ENCODE measurements around the gene DHRS7. TPM values are rescaled to one million over a fixed set of nuclear protein-coding genes. Genes with fewer than 3 reads are reported as not detected.
"Not testable (repeated sequence)": the region's sequence is repeated elsewhere in the genome, so short reads cannot be mapped to it uniquely, and the experiment has no call there.

DHRS7 gene
- total RNA-seq, 1 donor from 2014 or later: 123 TPM

DNA sequence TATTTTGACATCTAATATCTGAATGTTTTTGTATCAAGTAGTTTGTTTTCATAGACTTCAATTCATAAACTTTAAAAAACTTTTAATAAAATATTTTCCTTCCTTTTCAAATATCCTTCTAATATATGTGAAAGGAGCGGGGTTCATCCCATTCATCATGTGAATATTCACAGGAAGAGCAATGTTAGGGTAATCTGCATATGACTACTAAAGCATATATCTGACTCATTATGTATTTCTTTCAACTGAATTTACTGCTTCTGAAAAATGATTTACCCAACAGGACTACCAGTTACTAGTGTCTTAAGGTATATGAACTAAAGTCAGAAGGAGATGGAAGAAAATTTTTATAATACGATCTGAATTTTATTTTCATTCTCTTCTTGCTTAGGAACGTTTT lies 30.5 kb downstream of the DHRS7 start:
- DNase-seq (ENCODE audit: low read depth in 2 of 2): no peak

DNA sequence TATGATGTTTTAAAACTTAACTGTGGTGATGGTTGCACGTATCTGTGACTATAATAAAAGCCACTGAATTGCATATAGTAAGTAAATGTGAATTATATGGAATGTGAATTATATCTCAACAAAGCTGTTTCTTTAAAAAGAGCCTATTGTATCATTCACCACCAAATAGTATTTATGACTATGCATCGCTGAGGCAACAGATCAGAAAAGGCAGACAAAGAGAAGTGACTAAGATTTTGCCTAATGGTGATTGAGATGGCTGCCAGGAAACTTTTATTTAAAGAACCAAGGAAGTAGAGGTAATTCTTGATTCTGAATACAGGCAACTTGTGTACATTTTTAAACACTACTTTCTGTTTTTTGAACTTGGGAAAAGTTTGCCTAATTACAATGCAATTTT lies 31.7 kb downstream of the DHRS7 start:
- DNase-seq (ENCODE audit: low read depth in 2 of 2): no peak

DNA sequence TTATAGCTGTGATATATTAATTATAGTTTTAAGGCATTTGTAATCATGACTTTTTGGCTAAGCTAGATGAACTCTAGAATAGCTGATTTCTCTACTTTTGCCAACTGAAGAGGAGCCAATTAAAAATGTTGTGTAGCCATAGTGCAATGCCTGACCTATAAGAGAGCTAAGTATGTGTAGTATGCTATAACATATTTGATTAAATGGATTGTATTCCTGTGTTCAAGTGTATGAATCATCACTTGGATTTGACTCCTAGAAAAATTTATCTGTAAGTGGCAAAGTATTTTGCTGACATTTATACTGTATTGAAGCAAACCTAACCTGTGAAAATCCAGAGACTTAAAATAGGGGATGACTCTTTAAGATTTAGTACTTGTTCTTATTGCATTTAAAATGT lies 39.3 kb downstream of the DHRS7 start:
- DNase-seq (ENCODE audit: low read depth in 2 of 2): no peak

GRCh38 chr14:60116181-60116580 lies 49.0 kb downstream of the DHRS7 start:
- no peak for DNase-seq (ENCODE audit: low read depth in 2 of 2)

GRCh38 chr14:60114881-60115280 lies 50.3 kb downstream of the DHRS7 start:
- DNase-seq (ENCODE audit: low read depth in 2 of 2): no peak

DNA sequence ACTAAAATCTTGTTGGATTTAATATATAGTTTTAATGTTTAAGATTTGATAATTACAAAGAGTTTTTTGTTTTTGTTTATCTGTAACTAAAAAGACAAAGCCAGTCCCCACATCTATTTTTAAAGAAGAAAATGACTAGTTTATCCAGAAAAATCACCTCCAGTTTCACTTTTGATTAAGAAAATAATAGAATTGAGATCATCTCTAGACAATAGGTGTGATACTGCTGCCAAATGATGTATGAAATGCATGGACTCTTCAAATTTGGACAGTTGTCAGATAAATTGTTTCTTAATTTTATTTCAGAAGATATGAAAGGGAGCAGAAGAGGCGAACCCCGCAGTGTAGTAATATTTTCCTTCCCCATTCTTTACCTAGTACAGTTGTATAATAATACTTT lies 53.5 kb downstream of the DHRS7 start:
- DNase-seq (ENCODE audit: low read depth in 2 of 2): no peak

DNA sequence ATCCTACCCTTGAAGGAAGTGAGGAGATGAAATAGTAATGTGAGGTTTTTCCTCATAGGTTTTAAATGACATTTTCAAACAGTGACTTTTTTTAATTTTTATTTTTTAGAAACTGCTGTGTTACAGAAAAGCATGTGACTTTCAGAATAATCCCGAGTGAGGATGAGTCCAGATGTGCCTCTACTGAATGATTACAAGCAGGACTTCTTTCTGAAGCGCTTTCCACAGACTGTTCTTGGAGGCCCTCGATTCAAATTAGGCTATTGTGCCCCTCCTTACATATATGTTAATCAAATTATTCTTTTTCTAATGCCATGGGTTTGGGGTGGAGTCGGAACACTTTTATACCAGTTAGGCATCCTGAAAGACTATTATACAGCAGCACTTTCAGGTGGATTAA lies 57.7 kb downstream of the DHRS7 start:
- no peak for DNase-seq (ENCODE audit: low read depth in 2 of 2)

- peak in 1 of 2 donors; percentile 12 for DNase-seq (ENCODE audit: low read depth in 2 of 2)
These were observed 58.9 kb downstream of the DHRS7 start for GRCh38 chr14:60106339-60106738.

GRCh38 chr14:60102389-60102788 lies 62.8 kb downstream of the DHRS7 start:
- DNase-seq (ENCODE audit: low read depth in 2 of 2): no peak

GRCh38 chr14:60101786-60102185 lies 63.4 kb downstream of the DHRS7 start:
- DNase-seq (ENCODE audit: low read depth in 2 of 2): no peak

DNA sequence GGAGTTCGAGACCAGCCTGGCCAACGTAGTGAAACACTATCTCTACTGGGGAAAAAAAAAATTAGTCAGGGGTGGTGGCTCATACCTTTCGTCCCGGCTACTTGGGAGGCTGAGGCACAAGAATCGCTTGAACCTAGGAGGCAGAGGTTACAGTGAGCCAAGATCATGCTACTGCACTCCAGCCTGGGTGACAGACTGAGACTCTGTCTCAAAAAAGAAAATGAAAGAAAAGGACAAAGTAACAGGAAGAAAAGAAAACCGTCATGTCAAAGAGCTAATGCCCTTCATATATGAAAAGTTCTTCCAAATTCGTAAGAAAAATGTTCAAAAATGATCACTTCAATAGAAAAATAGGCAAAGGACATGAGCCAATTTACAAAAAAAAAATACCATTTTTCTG lies 65.3 kb downstream of the DHRS7 start:
- DNase-seq (ENCODE audit: low read depth in 2 of 2): not testable (repeated sequence)

DNA sequence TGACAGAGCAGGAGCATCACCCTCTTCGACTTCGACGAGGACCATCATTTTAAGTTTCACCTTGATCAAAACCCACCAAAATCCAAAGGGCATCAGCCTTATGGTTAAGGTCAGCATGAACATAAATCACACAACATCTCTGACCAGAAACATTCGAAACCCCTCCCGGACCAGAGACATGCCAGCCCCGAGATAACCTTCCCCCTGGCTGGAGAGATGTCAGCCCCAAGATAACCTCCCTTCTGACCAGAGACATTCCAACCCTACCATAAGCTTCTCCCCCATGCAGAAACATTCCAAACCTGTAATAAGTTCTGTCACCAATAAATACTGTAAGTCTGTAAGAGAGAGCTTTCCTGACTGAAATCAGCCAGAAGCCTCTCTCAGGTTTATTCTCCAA lies 67.2 kb downstream of the DHRS7 start:
- no peak for DNase-seq (ENCODE audit: low read depth in 2 of 2)

GRCh38 chr14:60095781-60096450 lies 69.3 kb downstream of the DHRS7 start:
- DNase-seq (ENCODE audit: low read depth in 2 of 2): peak; percentile 51 to 66

GRCh38 chr14:60095231-60095630 lies 70.0 kb downstream of the DHRS7 start:
- DNase-seq (ENCODE audit: low read depth in 2 of 2): no peak

- peak; percentile 68 to 86 for DNase-seq (ENCODE audit: low read depth in 2 of 2)
These were observed 70.8 kb downstream of the DHRS7 start for GRCh38 chr14:60094306-60094897.

Other genes with a start within 250 kb of the DHRS7 start
- gene LRRC9, start 245.3 kb downstream of the DHRS7 start, total RNA-seq: not detected in 2 replicates
- 44.0 and 71.0 TPM in 2 replicates for gene PCNX4, start 73.5 kb downstream of the DHRS7 start, total RNA-seq
- 10.2 and 13.5 TPM in 2 replicates for gene PPM1A, start 83.8 kb upstream of the DHRS7 start, total RNA-seq